Karpas-422 (cell line): ENCODE results near the gene B3GNT7. TPM values are rescaled to one million over a fixed set of nuclear protein-coding genes. Genes with fewer than 3 reads are reported as not detected.
"Not testable (repeated sequence)": the region's sequence is repeated elsewhere in the genome, so short reads cannot be mapped to it uniquely, and the experiment has no call there.

Experiments used
- DNase-seq: peaks from one replicate; pipeline ENCODE4 v3.0.0-alpha.2; 2015
- H2AFZ ChIP-seq: fragments of 200-600 bp; sonication (generic); 2 replicates; pipeline ENCODE4 v1.6.1; 2014; ENCODE audit warnings: antibody characterized with exemption, low read length, mixed read lengths
- H3K27ac ChIP-seq: fragments of 200-600 bp; sonication (generic); 2 replicates; pipeline ENCODE4 v1.5.1; 2014; ENCODE audit warnings: mild to moderate bottlenecking, low read length, moderate library complexity
- H3K27me3 ChIP-seq: fragments of 200-600 bp; sonication (generic); 2 replicates; pipeline ENCODE4 v1.6.1; 2014; ENCODE audit warnings: low read length, mixed read lengths
- H3K36me3 ChIP-seq: fragments of 200-600 bp; sonication (generic); 2 replicates; pipeline ENCODE4 v1.6.1; 2014; ENCODE audit warnings: low read length, mixed read lengths; ENCODE audit not compliant: insufficient read depth
- H3K4me1 ChIP-seq: fragments of 200-600 bp; sonication (generic); 2 replicates; pipeline ENCODE4 v1.6.1; 2014; ENCODE audit warnings: mild to moderate bottlenecking, low read length, mixed read lengths
- H3K4me2 ChIP-seq: fragments of 200-600 bp; sonication (generic); 2 replicates; pipeline ENCODE4 v1.6.1; 2014; ENCODE audit warnings: low read length, low read depth, mild to moderate bottlenecking; ENCODE audit not compliant: poor library complexity, severe bottlenecking
- H3K4me3 ChIP-seq: fragments of 200-600 bp; sonication (generic); 2 replicates; pipeline ENCODE4 v1.5.1; 2014; ENCODE audit warnings: mild to moderate bottlenecking, antibody characterized with exemption, low read length, mixed read lengths
- H3K79me2 ChIP-seq: fragments of 200-600 bp; sonication (generic); 2 replicates; pipeline ENCODE4 v1.6.1; 2014; ENCODE audit warnings: mild to moderate bottlenecking, low read length, mixed read lengths
- H3K9ac ChIP-seq: fragments of 200-600 bp; sonication (generic); 2 replicates; pipeline ENCODE4 v1.6.0; 2014; ENCODE audit warnings: low read length
- H3K9me2 ChIP-seq: fragments of 200-600 bp; sonication (generic), shearing (Covaris generic); replicated peaks from 2 replicates; pipeline ENCODE4 v1.6.0; 2014; ENCODE audit warnings: mild to moderate bottlenecking, low read length, moderate library complexity; ENCODE audit not compliant: insufficient read depth
- H3K9me3 ChIP-seq: fragments of 300-700, 200-600 bp; sonication (generic); 2 replicates; pipeline ENCODE4 v1.6.1; 2014; ENCODE audit warnings: low read length, mixed read lengths
- H4K20me1 ChIP-seq: fragments of 200-600 bp; sonication (generic); 2 replicates; pipeline ENCODE4 v1.6.1; 2014; ENCODE audit warnings: mild to moderate bottlenecking, antibody characterized with exemption, low read length, low read depth; ENCODE audit not compliant: insufficient read depth
- total RNA-seq: library from RNA; depleted of rRNA; stranded (reverse); fragments of >200 nt; shearing (Covaris generic); gene quantifications from 2 replicates; pipeline ENCODE4 v1.2.3, GENCODE V29; 2014; ENCODE audit warnings: low replicate concordance

B3GNT7 gene
- total RNA-seq, 1 experiment from 2014 or later, result 2.8 TPM

- H3K27me3 ChIP-seq, H3K27ac ChIP-seq: not testable (repeated sequence)
These were observed 12.2 kb downstream of the B3GNT7 start for GRCh38 chr2:231407686-231408085.

GRCh38 chr2:231408304-231408703 is 12.8 kb downstream of the B3GNT7 start:
- not testable (repeated sequence) for H3K4me3 ChIP-seq, H3K9me2 ChIP-seq, H3K36me3 ChIP-seq, H3K9ac ChIP-seq, H3K27me3 ChIP-seq, H3K27ac ChIP-seq, H3K4me2 ChIP-seq, H4K20me1 ChIP-seq, H3K4me1 ChIP-seq, DNase-seq, H3K79me2 ChIP-seq, H2AFZ ChIP-seq
- H3K9me3 ChIP-seq, result peaks cover 11% of the 10 kb centered on the region; the same call in 1 of the 2 replicates

More at GRCh38 chr2:231407686-231408085, 12.2 kb downstream of the B3GNT7 start:
- not testable (repeated sequence) for H3K4me2 ChIP-seq, H4K20me1 ChIP-seq, H3K9ac ChIP-seq, H3K79me2 ChIP-seq, H3K9me2 ChIP-seq, H2AFZ ChIP-seq, DNase-seq, H3K4me1 ChIP-seq, H3K4me3 ChIP-seq, H3K36me3 ChIP-seq
- H3K9me3 ChIP-seq, result peaks cover 11% of the 10 kb centered on the region; the same call in 1 of the 2 replicates

GRCh38 chr2:231409776-231410175 is 14.3 kb downstream of the B3GNT7 start:
- Histone ChIP-seq H3K36me3 (no peaks in the 10 kb centered on the region), H4K20me1 (no peaks in the 10 kb centered on the region), H3K27me3 (no peaks in the 10 kb centered on the region; the same call in 1 of the 2 replicates), H3K9ac (no peak overlapping the region), H2AFZ (no peak overlapping the region), H3K27ac (no peak overlapping the region), H3K79me2 (no peaks in the 10 kb centered on the region), H3K4me1 (peaks cover 9% of the 10 kb centered on the region), H3K4me2 (no peak overlapping the region), H3K9me2 (no peaks in the 10 kb centered on the region), H3K4me3 (no peak overlapping the region), H3K9me3 (peaks cover 11% of the 10 kb centered on the region; the same call in 1 of the 2 replicates)
- no peak for DNase-seq

- Histone ChIP-seq H3K4me1 (peaks cover 14% of the 10 kb centered on the region), H4K20me1 (no peaks in the 10 kb centered on the region), H3K79me2 (no peaks in the 10 kb centered on the region), H3K27me3 (no peaks in the 10 kb centered on the region; the same call in 1 of the 2 replicates), H3K36me3 (no peaks in the 10 kb centered on the region), H3K4me3 (no peak overlapping the region), H3K9me3 (peaks cover 11% of the 10 kb centered on the region; the same call in 1 of the 2 replicates), H3K4me2 (no peak overlapping the region), H3K9ac (no peak overlapping the region), H3K27ac (no peak overlapping the region), H3K9me2 (no peaks in the 10 kb centered on the region), H2AFZ (no peak overlapping the region)
- peak; percentile 62 for DNase-seq
These were observed 14.9 kb downstream of the B3GNT7 start for GRCh38 chr2:231410293-231411004.

- no peak overlapping the region for H3K4me3 ChIP-seq
- H2AFZ ChIP-seq, result no peak overlapping the region
- no peaks in the 10 kb centered on the region for H3K79me2 ChIP-seq
These were observed 15.7 kb downstream of the B3GNT7 start for GRCh38 chr2:231411237-231411636.

GRCh38 chr2:231411831-231412617 is 16.5 kb downstream of the B3GNT7 start:
- Histone ChIP-seq H3K9me3 (peaks cover 11% of the 10 kb centered on the region; the same call in 1 of the 2 replicates), H3K4me3 (peak overlapping the region; percentile 65), H3K27ac (no peak overlapping the region), H3K79me2 (no peaks in the 10 kb centered on the region), H4K20me1 (no peaks in the 10 kb centered on the region), H2AFZ (peak overlapping the region; percentile 86; the same call in 1 of the 2 replicates), H3K9ac (peak overlapping the region; percentile 57), H3K4me1 (peaks cover 14% of the 10 kb centered on the region), H3K9me2 (no peaks in the 10 kb centered on the region), H3K27me3 (no peaks in the 10 kb centered on the region; the same call in 1 of the 2 replicates), H3K36me3 (no peaks in the 10 kb centered on the region), H3K4me2 (peak overlapping the region; percentile 67)
- peak; percentile 91 for DNase-seq

More at GRCh38 chr2:231411237-231411636, 15.7 kb downstream of the B3GNT7 start:
- H4K20me1 ChIP-seq, result no peaks in the 10 kb centered on the region
- H3K9ac ChIP-seq, result no peak overlapping the region
- peaks cover 11% of the 10 kb centered on the region; the same call in 1 of the 2 replicates for H3K9me3 ChIP-seq
- H3K27me3 ChIP-seq, result no peaks in the 10 kb centered on the region; the same call in 1 of the 2 replicates
- no peaks in the 10 kb centered on the region for H3K36me3 ChIP-seq
- H3K4me1 ChIP-seq, result peaks cover 14% of the 10 kb centered on the region
- DNase-seq, result no peak
- H3K9me2 ChIP-seq, result no peaks in the 10 kb centered on the region
- no peak overlapping the region for H3K27ac ChIP-seq
- H3K4me2 ChIP-seq, result no peak overlapping the region

- Histone ChIP-seq H3K9ac (0 out of 2 replicates have a peak overlapping the region, but pooled peaks have one; percentile 57), H3K4me3 (no peak overlapping the region; the same call in 1 of the 2 replicates), H2AFZ (no peak overlapping the region), H4K20me1 (no peaks in the 10 kb centered on the region), H3K9me3 (peaks cover 11% of the 10 kb centered on the region; the same call in 1 of the 2 replicates), H3K27me3 (no peaks in the 10 kb centered on the region; the same call in 1 of the 2 replicates), H3K27ac (no peak overlapping the region), H3K36me3 (no peaks in the 10 kb centered on the region), H3K4me1 (peaks cover 14% of the 10 kb centered on the region), H3K9me2 (no peaks in the 10 kb centered on the region), H3K4me2 (peak overlapping the region; percentile 67), H3K79me2 (no peaks in the 10 kb centered on the region)
- DNase-seq, result no peak
These were observed 17.1 kb downstream of the B3GNT7 start for GRCh38 chr2:231412618-231412963.

GRCh38 chr2:231413456-231413855 is 17.9 kb downstream of the B3GNT7 start:
- H3K27me3 ChIP-seq, result no peaks in the 10 kb centered on the region; the same call in 1 of the 2 replicates
- H4K20me1 ChIP-seq, result no peaks in the 10 kb centered on the region
- H3K9me2 ChIP-seq, result no peaks in the 10 kb centered on the region
- peaks cover 11% of the 10 kb centered on the region; the same call in 1 of the 2 replicates for H3K9me3 ChIP-seq
- H3K79me2 ChIP-seq, result no peaks in the 10 kb centered on the region
- H3K27ac ChIP-seq, result no peak overlapping the region
- no peak overlapping the region for H2AFZ ChIP-seq
- no peak overlapping the region for H3K4me3 ChIP-seq
- no peak overlapping the region for H3K9ac ChIP-seq
- no peak overlapping the region for H3K4me2 ChIP-seq
- H3K36me3 ChIP-seq, result no peaks in the 10 kb centered on the region
- H3K4me1 ChIP-seq, result peaks cover 14% of the 10 kb centered on the region
- no peak for DNase-seq
